Neural cell (in vitro differentiated cells): ENCODE measurements around the gene NEDD9. TPM values are rescaled to one million over a fixed set of nuclear protein-coding genes. Genes with fewer than 3 reads are reported as not detected.

Experiments
- H2AFZ ChIP-seq: fragments of 200-600, 300-800 bp; sonication (generic), shearing (Covaris generic); 2 replicates; pipeline ENCODE4 v1.6.0; 2014; ENCODE audit warnings: low read depth, mild to moderate bottlenecking, antibody characterized with exemption, low read length, moderate library complexity
- H3F3A ChIP-seq: fragments of 200-600 bp; shearing (Covaris generic); 2 replicates; pipeline ENCODE4 v1.6.1; 2016; ENCODE audit warnings: mild to moderate bottlenecking, moderate library complexity, mixed read lengths, antibody characterized with exemption, low read length; ENCODE audit not compliant: insufficient read depth, poor library complexity, severe bottlenecking
- H3K27ac ChIP-seq: fragments of 200-600, 300-800 bp; sonication (generic), shearing (Covaris generic); 2 replicates; pipeline ENCODE4 v1.5.1; 2014; ENCODE audit warnings: mild to moderate bottlenecking, low read length, moderate library complexity
- H3K27me3 ChIP-seq: fragments of 300-800, 200-600 bp; sonication (generic), shearing (Covaris generic); 2 replicates; pipeline ENCODE4 v1.6.0; 2014; ENCODE audit warnings: mild to moderate bottlenecking, low read depth, low read length, moderate library complexity; ENCODE audit not compliant: insufficient read depth
- H3K36me3 ChIP-seq: fragments of 300-800, 200-600 bp; sonication (generic), shearing (Covaris generic); 2 replicates; pipeline ENCODE4 v1.5.1; 2014; ENCODE audit warnings: mild to moderate bottlenecking, antibody characterized with exemption, low read length, moderate library complexity; ENCODE audit not compliant: insufficient read depth
- H3K4me2 ChIP-seq: fragments of 300-800, 200-600 bp; sonication (generic), shearing (Covaris generic); 2 replicates; pipeline ENCODE4 v1.6.0; 2014; ENCODE audit warnings: mild to moderate bottlenecking, low read length
- H3K4me3 ChIP-seq: fragments of 300-800, 200-600 bp; sonication (generic), shearing (Covaris generic); 2 replicates; pipeline ENCODE4 v1.5.1; 2014; ENCODE audit warnings: mild to moderate bottlenecking, low read length, moderate library complexity
- H3K79me2 ChIP-seq: fragments of 200-600 bp; shearing (Covaris generic); replicated peaks from 2 replicates; pipeline ENCODE4 v1.6.0; 2014; ENCODE audit warnings: mild to moderate bottlenecking, low read length, moderate library complexity; ENCODE audit not compliant: insufficient read depth
- H3K9ac ChIP-seq: fragments of 300-800, 200-600 bp; sonication (generic), shearing (Covaris generic); 2 replicates; pipeline ENCODE4 v1.6.1; 2016; ENCODE audit warnings: mild to moderate bottlenecking, low read length, mixed read lengths
- H3K9me2 ChIP-seq: fragments of 200-600 bp; shearing (Covaris generic); 2 replicates; pipeline ENCODE4 v1.6.1; 2016; ENCODE audit warnings: mild to moderate bottlenecking, low read length, mixed read lengths; ENCODE audit not compliant: insufficient read depth
- H3K9me3 ChIP-seq: fragments of 200-600, 300-800 bp; sonication (generic), shearing (Covaris generic); 2 replicates; pipeline ENCODE4 v1.6.1; 2016; ENCODE audit warnings: mild to moderate bottlenecking, mixed run types, low read length, moderate library complexity, mixed read lengths
- H4K20me1 ChIP-seq: fragments of 200-600 bp; shearing (Covaris generic); 2 replicates; pipeline ENCODE4 v1.6.1; 2016; ENCODE audit warnings: mild to moderate bottlenecking, mixed run types; ENCODE audit not compliant: insufficient read depth
- CTCF ChIP-seq: fragments of 450-650 bp; IDR thresholded peaks from 2 replicates; pipeline ENCODE4 v1.5.1; 2014; ENCODE audit warnings: antibody characterized with exemption, mild to moderate bottlenecking, moderate library complexity; ENCODE audit not compliant: poor library complexity, severe bottlenecking
- EP300 ChIP-seq: fragments of 450-650 bp; conservative IDR thresholded peaks from 2 replicates; pipeline ENCODE4 v1.6.1; 2014; ENCODE audit warnings: antibody characterized with exemption, mild to moderate bottlenecking, moderate library complexity; ENCODE audit not compliant: poor library complexity, severe bottlenecking
- EZH2 ChIP-seq: fragments of 200-600, 300-800 bp; shearing (Covaris generic), sonication (generic); IDR thresholded peaks from 2 replicates; pipeline ENCODE4 v1.6.1; 2014; ENCODE audit warnings: antibody characterized with exemption, low read length, borderline replicate concordance, mild to moderate bottlenecking; ENCODE audit not compliant: insufficient read depth, poor library complexity, severe bottlenecking
- MXI1 ChIP-seq: fragments of 450-650 bp; conservative IDR thresholded peaks from 2 replicates; pipeline ENCODE4 v1.6.1; 2014; ENCODE audit warnings: antibody characterized with exemption, mild to moderate bottlenecking; ENCODE audit not compliant: poor library complexity, severe bottlenecking
- POLR2AphosphoS5 ChIP-seq: IDR thresholded peaks from 2 replicates; pipeline ENCODE4 v1.6.1; 2012
- RAD21 ChIP-seq: fragments of 450-650 bp; conservative IDR thresholded peaks from 2 replicates; pipeline ENCODE4 v1.6.1; 2014; ENCODE audit warnings: antibody characterized with exemption, mild to moderate bottlenecking, moderate library complexity
- SMC3 ChIP-seq: fragments of 450-650 bp; conservative IDR thresholded peaks from 2 replicates; pipeline ENCODE4 v1.6.1; 2014; ENCODE audit warnings: antibody characterized with exemption, mild to moderate bottlenecking, moderate library complexity; ENCODE audit not compliant: poor library complexity
- TAF1 ChIP-seq: IDR thresholded peaks from 2 replicates; pipeline ENCODE4 v1.6.1; 2012; ENCODE audit warnings: low read depth
- polyA plus RNA-seq: library from polyadenylated mRNA; depleted of rRNA; stranded (reverse); fragments of >200 nt; gene quantifications from 2 replicates; pipeline ENCODE4 v1.2.3, GENCODE V29; 2014
- TF ChIP-seq, protein P1 (sequence below): IDR thresholded peaks from 2 replicates; pipeline ENCODE4 v1.6.1; 2012; ENCODE audit warnings: borderline replicate concordance

Gene NEDD9
- polyA plus RNA-seq, 1 donor from 2014 or later, result 0.11 TPM

GRCh38 chr6:11237956-11238355 is 5.5 kb upstream of the NEDD9 start:
- Histone ChIP-seq H3K9ac (no peak overlapping the region), H3K27ac (no peak overlapping the region), H3F3A (peaks cover 2% of the 10 kb centered on the region), H3K4me3 (no peak overlapping the region), H3K4me2 (no peak overlapping the region), H3K9me2 (no peaks in the 10 kb centered on the region), H3K27me3 (no peaks in the 10 kb centered on the region), H4K20me1 (no peaks in the 10 kb centered on the region), H3K79me2 (no peaks in the 10 kb centered on the region), H3K36me3 (no peaks in the 10 kb centered on the region), H2AFZ (no peak overlapping the region), H3K9me3 (no peaks in the 10 kb centered on the region)
- TF ChIP-seq RAD21 (no peak), SMC3 (no peak), EZH2 (no peak), TAF1 (no peak), MXI1 (no peak), CTCF (no peak), POLR2AphosphoS5 (no peak), EP300 (no peak)
- TF ChIP-seq, protein P1, sequence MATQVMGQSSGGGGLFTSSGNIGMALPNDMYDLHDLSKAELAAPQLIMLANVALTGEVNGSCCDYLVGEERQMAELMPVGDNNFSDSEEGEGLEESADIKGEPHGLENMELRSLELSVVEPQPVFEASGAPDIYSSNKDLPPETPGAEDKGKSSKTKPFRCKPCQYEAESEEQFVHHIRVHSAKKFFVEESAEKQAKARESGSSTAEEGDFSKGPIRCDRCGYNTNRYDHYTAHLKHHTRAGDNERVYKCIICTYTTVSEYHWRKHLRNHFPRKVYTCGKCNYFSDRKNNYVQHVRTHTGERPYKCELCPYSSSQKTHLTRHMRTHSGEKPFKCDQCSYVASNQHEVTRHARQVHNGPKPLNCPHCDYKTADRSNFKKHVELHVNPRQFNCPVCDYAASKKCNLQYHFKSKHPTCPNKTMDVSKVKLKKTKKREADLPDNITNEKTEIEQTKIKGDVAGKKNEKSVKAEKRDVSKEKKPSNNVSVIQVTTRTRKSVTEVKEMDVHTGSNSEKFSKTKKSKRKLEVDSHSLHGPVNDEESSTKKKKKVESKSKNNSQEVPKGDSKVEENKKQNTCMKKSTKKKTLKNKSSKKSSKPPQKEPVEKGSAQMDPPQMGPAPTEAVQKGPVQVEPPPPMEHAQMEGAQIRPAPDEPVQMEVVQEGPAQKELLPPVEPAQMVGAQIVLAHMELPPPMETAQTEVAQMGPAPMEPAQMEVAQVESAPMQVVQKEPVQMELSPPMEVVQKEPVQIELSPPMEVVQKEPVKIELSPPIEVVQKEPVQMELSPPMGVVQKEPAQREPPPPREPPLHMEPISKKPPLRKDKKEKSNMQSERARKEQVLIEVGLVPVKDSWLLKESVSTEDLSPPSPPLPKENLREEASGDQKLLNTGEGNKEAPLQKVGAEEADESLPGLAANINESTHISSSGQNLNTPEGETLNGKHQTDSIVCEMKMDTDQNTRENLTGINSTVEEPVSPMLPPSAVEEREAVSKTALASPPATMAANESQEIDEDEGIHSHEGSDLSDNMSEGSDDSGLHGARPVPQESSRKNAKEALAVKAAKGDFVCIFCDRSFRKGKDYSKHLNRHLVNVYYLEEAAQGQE, result no peak

- H3K36me3 ChIP-seq, result no peaks in the 10 kb centered on the region
- H3K27me3 ChIP-seq, result no peaks in the 10 kb centered on the region
These were observed 5.0 kb upstream of the NEDD9 start for GRCh38 chr6:11237428-11237827.

More at GRCh38 chr6:11237428-11237827, 5.0 kb upstream of the NEDD9 start:
- Histone ChIP-seq H4K20me1 (no peaks in the 10 kb centered on the region), H3K9me2 (no peaks in the 10 kb centered on the region), H2AFZ (no peak overlapping the region), H3K4me3 (no peak overlapping the region), H3F3A (peaks cover 2% of the 10 kb centered on the region), H3K4me2 (no peak overlapping the region), H3K79me2 (no peaks in the 10 kb centered on the region), H3K9me3 (no peaks in the 10 kb centered on the region), H3K9ac (no peak overlapping the region), H3K27ac (no peak overlapping the region)
- TF ChIP-seq, protein P1, result no peak
- TF ChIP-seq POLR2AphosphoS5, result no peak
- no peak for TF ChIP-seq EZH2
- TF ChIP-seq CTCF, result no peak
- TF ChIP-seq EP300, result no peak
- no peak for TF ChIP-seq MXI1
- TF ChIP-seq SMC3, result no peak
- TF ChIP-seq RAD21, result no peak
- no peak for TF ChIP-seq TAF1
